SK-N-SH (cell line): ENCODE measurements around the gene PLEKHM1. TPM values are rescaled to one million over a fixed set of nuclear protein-coding genes. Genes with fewer than 3 reads are reported as not detected.

Source experiments
- CTCF ChIA-PET: fragments of 300-600, 350-600 bp; formaldehyde crosslinking; extraction: SDS; loops from one replicate; lab custom pipeline; 2021; lab: Yijun Ruan, JAX
- POLR2A ChIA-PET: fragments of 350-600 bp; sonication (Branson Sonifier 250); formaldehyde crosslinking; extraction: SDS; loops from one replicate; lab custom pipeline; 2020; ENCODE audit warnings: antibody characterized with exemption, inconsistent platforms; lab: Yijun Ruan, JAX
- DNase-seq: peaks from one replicate; pipeline ENCODE4 v3.0.0; 2012
- H2AFZ ChIP-seq: fragments of 200-600 bp; sonication (generic); 2 replicates; pipeline ENCODE4 v1.8.1; 2016; ENCODE audit warnings: antibody characterized with exemption, mild to moderate bottlenecking, low read depth
- H3F3A ChIP-seq: fragments of 200-600 bp; sonication (generic); replicated peaks from 2 replicates; pipeline ENCODE3; 2016; ENCODE audit warnings: antibody characterized with exemption, mild to moderate bottlenecking; ENCODE audit not compliant: insufficient read depth
- H3K27ac ChIP-seq, 2 experiments: fragments of 200-500 bp in 1 of 2; fragments of 200-600 bp in 1 of 2; sonication (Bioruptor generic) in 1 of 2; sonication (generic), shearing (Covaris generic) in 1 of 2; 2 replicates each; pipeline versions ENCODE4 v1.5.1 to v1.6.1; 2014 to 2016; ENCODE audit warnings: low read depth in 2 of 2, inconsistent platforms in 1 of 2, low read length in 1 of 2, mild to moderate bottlenecking in 1 of 2, mixed read lengths in 1 of 2
- H3K27me3 ChIP-seq: fragments of 200-600 bp; sonication (generic), shearing (Covaris generic); 2 replicates; pipeline ENCODE4 v1.6.1; 2016; ENCODE audit warnings: mixed run types; ENCODE audit not compliant: insufficient read depth
- H3K36me3 ChIP-seq, 2 experiments: fragments of 200-500 bp in 1 of 2; fragments of 200-600 bp in 1 of 2; sonication (Bioruptor generic) in 1 of 2; sonication (generic) in 1 of 2; replicated peaks in 1 of 2; 2 replicates each; pipeline versions ENCODE3 to v1.5.1; 2014 to 2016; ENCODE audit warnings: low read length in 1 of 2, mild to moderate bottlenecking in 1 of 2; ENCODE audit not compliant: insufficient read depth in 2 of 2, control insufficient read depth in 1 of 2
- H3K4me1 ChIP-seq, 2 experiments: fragments of 200-500 bp in 1 of 2; fragments of 200-600 bp in 1 of 2; sonication (Bioruptor generic) in 1 of 2; sonication (generic), shearing (Covaris generic) in 1 of 2; 2 replicates each; pipeline versions ENCODE4 v1.5.1 to v1.6.1; 2014 to 2016; ENCODE audit warnings: low read depth in 1 of 2, low read length in 1 of 2, mixed run types in 1 of 2; ENCODE audit not compliant: insufficient read depth in 2 of 2, control insufficient read depth in 1 of 2
- H3K4me2 ChIP-seq: fragments of 200-600 bp; sonication (generic), shearing (Covaris generic); 2 replicates; pipeline ENCODE4 v1.6.1; 2017; ENCODE audit warnings: mixed run types
- H3K4me3 ChIP-seq, 2 experiments: fragments of 200-500 bp in 1 of 2; fragments of 200-600 bp in 1 of 2; sonication (Bioruptor generic) in 1 of 2; sonication (generic), shearing (Covaris generic) in 1 of 2; 2 replicates each; pipeline versions ENCODE4 v1.5.1 to v1.8.1; 2014 to 2016; ENCODE audit warnings: low read depth in 2 of 2, inconsistent platforms in 1 of 2, low read length in 1 of 2, mild to moderate bottlenecking in 1 of 2, mixed read lengths in 1 of 2, moderate library complexity in 1 of 2
- H3K79me2 ChIP-seq: fragments of 200-600 bp; sonication (generic); 2 replicates; pipeline ENCODE4 v1.8.1; 2017; ENCODE audit warnings: mild to moderate bottlenecking; ENCODE audit not compliant: insufficient read depth
- H3K9ac ChIP-seq: fragments of 200-600 bp; sonication (generic); 2 replicates; pipeline ENCODE4 v1.6.1; 2017; ENCODE audit warnings: mixed run types
- H3K9me2 ChIP-seq: fragments of 200-600 bp; sonication (generic); 2 replicates; pipeline ENCODE4 v1.6.1; 2017; ENCODE audit warnings: mixed run types
- H3K9me3 ChIP-seq: fragments of 200-600 bp; sonication (generic); 2 replicates; pipeline ENCODE4 v1.6.1; 2017; ENCODE audit warnings: mixed run types, mild to moderate bottlenecking, moderate library complexity
- H4K20me1 ChIP-seq: fragments of 200-600 bp; sonication (generic); 2 replicates; pipeline ENCODE4 v1.6.1; 2017; ENCODE audit warnings: mild to moderate bottlenecking, mixed run types; ENCODE audit not compliant: insufficient read depth
- CHD2 ChIP-seq: fragments of 150-350 bp; IDR thresholded peaks from 2 replicates; pipeline ENCODE4 v1.6.1; 2018; ENCODE audit warnings: low read length; ENCODE audit not compliant: partially characterized antibody
- ELF1 ChIP-seq: IDR thresholded peaks from 2 replicates; pipeline ENCODE4 v1.4.0; 2012
- FOXM1 ChIP-seq: IDR thresholded peaks from 2 replicates; pipeline ENCODE4 v1.4.0; 2012; ENCODE audit warnings: low read depth, mild to moderate bottlenecking
- GABPA ChIP-seq: IDR thresholded peaks from 2 replicates; pipeline ENCODE4 v1.4.0; 2012; ENCODE audit warnings: low read depth, mild to moderate bottlenecking
- MEF2A ChIP-seq: IDR thresholded peaks from 2 replicates; pipeline ENCODE4 v1.4.0; 2012; ENCODE audit warnings: low read depth, borderline replicate concordance
- MXI1 ChIP-seq: IDR thresholded peaks from 2 replicates; pipeline ENCODE4 v1.6.1; 2012; ENCODE audit warnings: mild to moderate bottlenecking, low read depth, low read length, improper control_type of control experiment
- NFIC ChIP-seq: IDR thresholded peaks from 2 replicates; pipeline ENCODE4 v1.4.0; 2012; ENCODE audit warnings: borderline replicate concordance
- POLR2AphosphoS5 ChIP-seq: IDR thresholded peaks from 2 replicates; pipeline ENCODE4 v1.6.1; 2012; ENCODE audit warnings: low read depth, low read length
- RAD21 ChIP-seq: IDR thresholded peaks from 2 replicates; pipeline ENCODE4 v1.6.1; 2012; ENCODE audit warnings: mild to moderate bottlenecking, low read length
- RCOR1 ChIP-seq: fragments of 150-350 bp; IDR thresholded peaks from 2 replicates; pipeline ENCODE4 v1.6.1; 2017; ENCODE audit warnings: antibody characterized with exemption, low read length
- RXRA ChIP-seq: IDR thresholded peaks from 2 replicates; pipeline ENCODE4 v1.4.0; 2012; ENCODE audit warnings: low read depth, mild to moderate bottlenecking, borderline replicate concordance
- SIN3A ChIP-seq: IDR thresholded peaks from 2 replicates; pipeline ENCODE4 v1.6.1; 2012; ENCODE audit warnings: low read depth, mild to moderate bottlenecking, low read length, moderate library complexity, borderline replicate concordance
- SMC3 ChIP-seq: IDR thresholded peaks from 2 replicates; pipeline ENCODE4 v1.6.1; 2012; ENCODE audit warnings: low read depth, low read length, improper control_type of control experiment
- TAF1 ChIP-seq: IDR thresholded peaks from 2 replicates; pipeline ENCODE4 v1.6.1; 2012; ENCODE audit warnings: low read depth, mild to moderate bottlenecking, low read length, moderate library complexity, borderline replicate concordance
- TCF12 ChIP-seq: IDR thresholded peaks from 2 replicates; pipeline ENCODE4 v1.4.0; 2012
- TEAD4 ChIP-seq: IDR thresholded peaks from 2 replicates; pipeline ENCODE4 v1.4.0; 2012; ENCODE audit warnings: mild to moderate bottlenecking, borderline replicate concordance; ENCODE audit not compliant: insufficient read depth
- YY1 ChIP-seq: IDR thresholded peaks from 2 replicates; pipeline ENCODE4 v1.4.0; 2012; ENCODE audit warnings: low read depth, mild to moderate bottlenecking
- WGBS: methylation state at CpG from one replicate; pipeline ENCODE4 v1.1.6; 2017; ENCODE audit warnings: low lambda C conversion rate; 5-methylcytosine and 5-hydroxymethylcytosine counted together
- polyA plus RNA-seq, 3 experiments: library from polyadenylated mRNA; depleted of rRNA; stranded (reverse); fragments of >200 nt; gene quantifications; 2 replicates each; pipeline ENCODE4 v1.2.3, GENCODE V29; 2012
- TF ChIP-seq, protein P1 (sequence below): fragments of 200-600 bp; sonication (generic); IDR thresholded peaks from 2 replicates; pipeline ENCODE4 v1.6.1; 2017; ENCODE audit warnings: antibody characterized with exemption, mild to moderate bottlenecking, moderate library complexity
- TF ChIP-seq, protein P2 (sequence below): IDR thresholded peaks from 2 replicates; pipeline ENCODE4 v1.4.0; 2012; ENCODE audit warnings: low read depth, borderline replicate concordance
- TF ChIP-seq, protein P3 (sequence below): IDR thresholded peaks from 2 replicates; pipeline ENCODE4 v1.6.1; 2012; ENCODE audit warnings: mild to moderate bottlenecking, low read depth, low read length, moderate library complexity
- TF ChIP-seq, protein P4 (sequence below): IDR thresholded peaks from 2 replicates; pipeline ENCODE4 v1.4.0; 2012; ENCODE audit warnings: low read depth

PLEKHM1 gene
- polyA plus RNA-seq, 1 of the 3 experiments (the other 2 are of a cell fraction), result 12.3 TPM

DNA sequence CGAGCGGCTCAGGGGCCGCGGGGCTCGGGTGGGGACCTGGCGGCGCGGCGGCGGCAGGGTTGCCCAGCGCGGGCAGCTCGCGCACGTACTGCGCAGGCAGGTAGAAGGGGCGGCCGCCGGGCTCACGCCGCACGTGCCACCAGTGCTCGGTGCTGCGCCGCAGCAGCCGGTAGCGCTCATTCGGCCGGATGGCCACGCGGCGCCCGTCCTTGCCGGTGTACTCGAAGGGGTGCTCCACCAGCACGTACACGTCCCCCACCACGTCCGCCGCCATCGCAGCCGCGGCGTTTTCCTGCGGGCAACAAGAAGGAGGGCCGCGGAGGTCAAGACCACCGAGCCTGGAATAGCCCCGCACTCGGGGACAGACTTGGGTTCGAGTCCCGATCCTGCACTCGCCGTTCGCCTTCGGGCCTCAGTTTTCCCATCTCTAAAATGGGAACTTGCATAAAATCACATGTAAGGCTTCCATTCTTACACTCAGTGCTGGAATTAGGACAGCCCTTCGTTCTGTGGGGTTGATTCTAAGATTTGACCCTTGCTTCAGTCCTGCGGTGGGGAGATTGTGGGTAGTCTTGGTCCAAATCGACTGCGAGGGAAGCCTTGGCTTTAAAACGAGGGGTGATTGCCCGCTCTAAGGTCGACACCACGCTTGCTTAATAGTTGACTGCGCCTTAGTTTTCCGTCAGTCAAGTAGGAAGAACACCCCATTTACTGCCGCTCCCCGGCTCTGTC, 60.3 kb downstream of the PLEKHM1 start:
- Histone ChIP-seq H3K4me2 (no peak overlapping the region), H3K36me3 (peaks cover 0 to under 1% of the 10 kb centered on the region in 2 experiments), H3K9ac (no peak overlapping the region), H3K4me1 (peaks cover 0 to 20% of the 10 kb centered on the region in 2 experiments; a peak in 1 of 4 replicates), H3K79me2 (no peaks in the 10 kb centered on the region), H3K9me2 (no peaks in the 10 kb centered on the region), H3K27me3 (no peaks in the 10 kb centered on the region), H4K20me1 (no peaks in the 10 kb centered on the region), H2AFZ (no peak overlapping the region), H3K4me3 (no peak overlapping the region), H3F3A (no peaks in the 10 kb centered on the region), H3K27ac (no peak overlapping the region), H3K9me3 (no peaks in the 10 kb centered on the region)
- ChIA-PET CTCF (interaction anchor here (1.0 to 1.9 kb wide), 3 partner anchors 36 to 422 kb away, joined by 3 to 6 read pairs (median 4); no protein-coding TSS in a partner anchor), POLR2A (no interaction called here)
- TF ChIP-seq ELF1 (no peak), SIN3A (no peak), TEAD4 (no peak), FOXM1 (no peak), YY1 (no peak), GABPA (no peak), MEF2A (no peak), SMC3 (no peak), RCOR1 (no peak), RXRA (no peak), POLR2AphosphoS5 (no peak)
- TF ChIP-seq, protein P1, sequence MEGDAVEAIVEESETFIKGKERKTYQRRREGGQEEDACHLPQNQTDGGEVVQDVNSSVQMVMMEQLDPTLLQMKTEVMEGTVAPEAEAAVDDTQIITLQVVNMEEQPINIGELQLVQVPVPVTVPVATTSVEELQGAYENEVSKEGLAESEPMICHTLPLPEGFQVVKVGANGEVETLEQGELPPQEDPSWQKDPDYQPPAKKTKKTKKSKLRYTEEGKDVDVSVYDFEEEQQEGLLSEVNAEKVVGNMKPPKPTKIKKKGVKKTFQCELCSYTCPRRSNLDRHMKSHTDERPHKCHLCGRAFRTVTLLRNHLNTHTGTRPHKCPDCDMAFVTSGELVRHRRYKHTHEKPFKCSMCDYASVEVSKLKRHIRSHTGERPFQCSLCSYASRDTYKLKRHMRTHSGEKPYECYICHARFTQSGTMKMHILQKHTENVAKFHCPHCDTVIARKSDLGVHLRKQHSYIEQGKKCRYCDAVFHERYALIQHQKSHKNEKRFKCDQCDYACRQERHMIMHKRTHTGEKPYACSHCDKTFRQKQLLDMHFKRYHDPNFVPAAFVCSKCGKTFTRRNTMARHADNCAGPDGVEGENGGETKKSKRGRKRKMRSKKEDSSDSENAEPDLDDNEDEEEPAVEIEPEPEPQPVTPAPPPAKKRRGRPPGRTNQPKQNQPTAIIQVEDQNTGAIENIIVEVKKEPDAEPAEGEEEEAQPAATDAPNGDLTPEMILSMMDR, result no peak
- TF ChIP-seq, protein P2, sequence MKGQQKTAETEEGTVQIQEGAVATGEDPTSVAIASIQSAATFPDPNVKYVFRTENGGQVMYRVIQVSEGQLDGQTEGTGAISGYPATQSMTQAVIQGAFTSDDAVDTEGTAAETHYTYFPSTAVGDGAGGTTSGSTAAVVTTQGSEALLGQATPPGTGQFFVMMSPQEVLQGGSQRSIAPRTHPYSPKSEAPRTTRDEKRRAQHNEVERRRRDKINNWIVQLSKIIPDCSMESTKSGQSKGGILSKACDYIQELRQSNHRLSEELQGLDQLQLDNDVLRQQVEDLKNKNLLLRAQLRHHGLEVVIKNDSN, result no peak
- 97% methylated on average over 45 of the region's 68 CpGs for WGBS
- DNase-seq, result no peak

DNA sequence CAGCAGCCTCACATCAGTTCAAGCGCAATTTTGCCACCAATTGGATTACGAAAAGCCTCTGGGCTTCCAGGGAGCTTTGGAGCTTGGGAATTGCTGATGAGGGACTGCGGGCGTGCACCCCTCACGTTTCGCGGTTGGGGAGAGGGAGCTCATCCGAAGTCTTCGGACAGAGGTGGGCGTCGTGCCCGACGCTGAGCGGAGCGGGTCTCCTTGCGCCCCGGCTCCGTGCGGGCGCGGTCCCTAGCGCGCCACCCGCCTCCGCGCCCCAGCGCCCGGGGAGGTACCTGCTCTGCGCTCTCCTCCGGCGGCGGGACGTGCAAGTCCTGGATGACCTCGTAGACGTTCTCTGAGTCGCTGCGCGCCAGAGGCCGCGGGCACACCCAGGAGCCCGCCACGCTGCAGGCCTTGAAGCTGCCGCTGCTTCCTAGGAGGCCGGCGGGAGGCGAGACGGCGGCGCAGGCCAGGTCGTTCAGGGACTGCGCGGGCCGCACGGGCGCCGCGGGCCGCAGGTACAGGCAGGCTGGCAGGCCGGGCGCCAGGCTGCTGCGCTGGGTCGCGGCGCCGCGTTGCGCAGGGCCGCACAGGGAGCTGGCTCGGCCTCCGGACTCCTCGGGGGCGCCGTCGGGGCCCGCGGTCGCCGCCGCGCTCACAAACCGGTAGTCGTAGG, 61.0 kb downstream of the PLEKHM1 start:
- H3K27me3 ChIP-seq, result no peaks in the 10 kb centered on the region
- POLR2A ChIA-PET, result no interaction called here
- no peak overlapping the region for H3K4me3 ChIP-seq
- H2AFZ ChIP-seq, result no peak overlapping the region
- H3K36me3 ChIP-seq, result no peaks in the 10 kb centered on the region
- no peaks in the 10 kb centered on the region for H3F3A ChIP-seq
- no peak overlapping the region for H3K4me2 ChIP-seq
- H3K27ac ChIP-seq, result no peak overlapping the region
- H3K9me3 ChIP-seq, result no peaks in the 10 kb centered on the region
- DNase-seq, result no peak
- no peaks in the 10 kb centered on the region for H4K20me1 ChIP-seq
- no peak overlapping the region for H3K9ac ChIP-seq
- no peaks in the 10 kb centered on the region for H3K79me2 ChIP-seq
- 94% methylated on average over 67 of the region's 82 CpGs for WGBS
- no peaks in the 10 kb centered on the region for H3K9me2 ChIP-seq
- peaks cover 0 to 18% of the 10 kb centered on the region in 2 experiments; a peak in 1 of 4 replicates for H3K4me1 ChIP-seq
- CTCF ChIA-PET, result interaction anchor here (1.0 to 2.7 kb wide), 6 partner anchors 8 to 423 kb away, joined by 3 to 16 read pairs (median 5); no protein-coding TSS in a partner anchor
- TF ChIP-seq CHD2, result no peak
- no peak for TF ChIP-seq SMC3
- TF ChIP-seq TEAD4, result no peak
- TF ChIP-seq TCF12, result no peak
- no peak for TF ChIP-seq SIN3A
- TF ChIP-seq MXI1, result no peak
- no peak for TF ChIP-seq TAF1
- TF ChIP-seq MEF2A, result no peak
- TF ChIP-seq, protein P3, sequence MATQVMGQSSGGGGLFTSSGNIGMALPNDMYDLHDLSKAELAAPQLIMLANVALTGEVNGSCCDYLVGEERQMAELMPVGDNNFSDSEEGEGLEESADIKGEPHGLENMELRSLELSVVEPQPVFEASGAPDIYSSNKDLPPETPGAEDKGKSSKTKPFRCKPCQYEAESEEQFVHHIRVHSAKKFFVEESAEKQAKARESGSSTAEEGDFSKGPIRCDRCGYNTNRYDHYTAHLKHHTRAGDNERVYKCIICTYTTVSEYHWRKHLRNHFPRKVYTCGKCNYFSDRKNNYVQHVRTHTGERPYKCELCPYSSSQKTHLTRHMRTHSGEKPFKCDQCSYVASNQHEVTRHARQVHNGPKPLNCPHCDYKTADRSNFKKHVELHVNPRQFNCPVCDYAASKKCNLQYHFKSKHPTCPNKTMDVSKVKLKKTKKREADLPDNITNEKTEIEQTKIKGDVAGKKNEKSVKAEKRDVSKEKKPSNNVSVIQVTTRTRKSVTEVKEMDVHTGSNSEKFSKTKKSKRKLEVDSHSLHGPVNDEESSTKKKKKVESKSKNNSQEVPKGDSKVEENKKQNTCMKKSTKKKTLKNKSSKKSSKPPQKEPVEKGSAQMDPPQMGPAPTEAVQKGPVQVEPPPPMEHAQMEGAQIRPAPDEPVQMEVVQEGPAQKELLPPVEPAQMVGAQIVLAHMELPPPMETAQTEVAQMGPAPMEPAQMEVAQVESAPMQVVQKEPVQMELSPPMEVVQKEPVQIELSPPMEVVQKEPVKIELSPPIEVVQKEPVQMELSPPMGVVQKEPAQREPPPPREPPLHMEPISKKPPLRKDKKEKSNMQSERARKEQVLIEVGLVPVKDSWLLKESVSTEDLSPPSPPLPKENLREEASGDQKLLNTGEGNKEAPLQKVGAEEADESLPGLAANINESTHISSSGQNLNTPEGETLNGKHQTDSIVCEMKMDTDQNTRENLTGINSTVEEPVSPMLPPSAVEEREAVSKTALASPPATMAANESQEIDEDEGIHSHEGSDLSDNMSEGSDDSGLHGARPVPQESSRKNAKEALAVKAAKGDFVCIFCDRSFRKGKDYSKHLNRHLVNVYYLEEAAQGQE, result no peak
- no peak for TF ChIP-seq YY1
- no peak for TF ChIP-seq NFIC
- no peak for TF ChIP-seq RAD21
- TF ChIP-seq, protein P4, sequence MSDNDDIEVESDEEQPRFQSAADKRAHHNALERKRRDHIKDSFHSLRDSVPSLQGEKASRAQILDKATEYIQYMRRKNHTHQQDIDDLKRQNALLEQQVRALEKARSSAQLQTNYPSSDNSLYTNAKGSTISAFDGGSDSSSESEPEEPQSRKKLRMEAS, result no peak
- no peak for TF ChIP-seq ELF1
